HG02759 (cell line): ENCODE data around the gene TMEM97.
A peak's percentile ranks its signal among the peaks of the same experiment; 100 is the strongest.
"Not testable (repeated sequence)": the region's sequence is repeated elsewhere in the genome, so short reads cannot be mapped to it uniquely, and the experiment has no call there.

Experiments used
- ATAC-seq: cut with Tn5 transposase; IDR thresholded peaks from one replicate; pipeline ENCODE4 v1.9.1; 2021; ENCODE audit warnings: mild to moderate bottlenecking, moderate library complexity; ENCODE audit not compliant: unreplicated experiment

TMEM97 gene

DNA sequence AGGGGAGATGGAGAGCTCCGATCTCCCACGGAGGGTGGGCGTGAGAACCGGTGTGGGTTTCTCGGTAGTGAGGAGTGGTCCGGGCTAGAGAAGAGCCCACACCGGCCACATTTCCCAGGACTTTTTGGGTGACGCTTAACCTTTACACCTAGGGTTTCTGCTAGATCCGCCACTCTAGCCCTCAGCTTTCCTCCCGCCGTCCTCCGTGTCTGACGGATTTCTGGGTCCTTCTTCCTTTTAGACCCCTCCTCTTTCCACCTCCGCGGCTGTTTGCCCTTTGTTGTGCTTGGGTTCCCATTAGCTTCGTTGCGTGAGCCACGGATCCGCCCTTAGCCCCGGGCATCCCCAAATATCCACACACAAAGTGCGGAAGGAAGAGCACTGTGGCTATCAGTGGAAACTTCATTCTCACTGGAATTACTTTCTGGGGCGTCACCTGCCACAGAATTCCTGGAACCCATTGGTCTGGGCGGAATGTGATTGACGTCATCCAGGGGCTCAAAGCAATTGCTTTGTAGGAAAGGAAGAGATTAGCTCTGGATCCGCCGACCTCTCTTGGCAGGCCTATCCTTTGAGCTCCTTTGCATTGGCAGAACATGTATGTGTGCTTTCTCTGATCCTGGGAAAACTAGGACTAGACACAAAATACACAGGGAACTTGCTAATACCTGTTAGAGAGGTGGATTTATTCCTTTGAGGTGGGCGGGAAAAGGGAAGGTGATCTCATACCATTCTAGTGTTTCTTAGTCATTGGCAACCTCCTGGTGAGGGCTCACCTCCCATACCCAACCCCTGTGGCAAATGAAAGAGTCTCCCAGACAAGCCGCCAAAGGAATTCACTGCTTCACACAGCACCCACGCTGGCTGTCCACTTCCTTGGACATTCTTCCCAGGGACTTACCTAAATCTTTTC lies 17.2 kb downstream of the TMEM97 start:
- no peak for ATAC-seq

DNA sequence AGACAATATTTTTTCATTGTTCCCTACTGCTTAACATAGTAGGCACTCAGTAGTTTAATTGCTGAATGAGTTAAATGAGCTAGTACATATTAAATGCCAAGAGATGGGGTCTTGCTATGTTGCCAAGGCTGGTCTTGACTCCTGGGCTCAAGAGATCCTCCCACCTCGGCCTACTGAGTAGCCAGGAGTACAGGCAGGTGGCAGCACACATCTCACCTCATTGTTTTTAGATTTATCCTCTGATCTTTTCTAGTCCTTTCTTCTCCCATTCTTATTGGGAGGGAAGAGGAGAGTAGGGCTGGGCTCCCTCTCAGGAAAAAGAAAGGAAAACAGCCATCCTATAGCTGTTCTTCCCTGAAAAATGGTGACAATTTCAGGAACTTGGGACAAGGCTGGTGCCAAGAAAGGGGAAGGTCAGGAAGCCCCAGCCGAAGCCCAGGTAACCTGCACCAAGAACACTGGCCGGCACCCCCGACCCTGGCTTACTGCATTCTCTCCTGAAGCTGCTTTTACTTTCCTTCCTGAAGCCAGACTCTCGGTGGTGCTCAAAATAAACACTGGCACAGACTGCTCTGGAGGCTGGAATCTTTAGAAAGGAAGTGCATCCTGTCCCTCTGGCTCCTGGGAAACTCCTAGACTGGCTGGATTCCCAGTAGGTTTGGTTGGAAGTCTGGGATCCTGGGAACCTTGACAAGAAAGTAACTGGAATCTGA lies 19.2 kb downstream of the TMEM97 start:
- ATAC-seq: no peak

DNA sequence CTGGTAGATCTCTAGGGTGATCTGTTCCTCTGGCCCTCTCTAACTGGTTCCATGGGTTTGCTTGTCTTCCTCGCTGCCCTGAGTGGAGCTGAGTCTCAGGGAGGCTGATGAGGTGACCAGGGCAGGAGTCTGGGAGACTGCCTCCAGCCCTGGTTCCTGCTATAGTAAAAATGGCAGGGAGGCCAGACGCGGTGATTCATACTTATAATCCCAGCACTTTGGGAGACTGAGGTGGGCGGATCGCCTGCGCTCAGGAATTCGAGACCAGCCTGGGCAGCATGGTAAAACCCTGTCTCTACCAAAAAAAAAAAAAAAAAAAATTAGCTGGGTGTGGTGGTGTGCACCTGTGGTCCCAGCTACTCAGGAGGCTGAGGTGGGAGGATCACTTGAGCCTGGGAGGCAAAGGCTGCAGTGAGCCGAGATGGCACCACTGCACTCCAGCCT lies 19.8 kb downstream of the TMEM97 start:
- not testable (repeated sequence) for ATAC-seq

DNA sequence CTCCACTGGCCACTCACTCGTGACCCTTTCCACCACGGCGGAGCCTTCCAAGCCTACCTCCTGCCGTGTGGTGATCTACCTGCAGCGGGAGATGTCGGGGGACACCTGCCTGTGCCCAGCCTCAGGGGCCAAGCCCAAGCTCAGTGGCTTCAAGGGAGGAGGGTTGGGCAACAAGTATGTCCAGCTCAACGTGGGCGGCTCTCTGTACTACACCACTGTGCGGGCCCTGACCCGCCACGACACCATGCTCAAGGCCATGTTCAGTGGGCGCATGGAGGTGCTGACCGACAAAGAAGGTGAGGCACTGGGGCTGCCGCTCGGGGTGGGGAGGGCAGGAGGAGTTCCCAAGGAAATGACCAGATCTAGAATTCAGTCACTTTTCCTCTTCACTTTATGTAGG lies 20.4 kb downstream of the TMEM97 start:
- no peak for ATAC-seq

DNA sequence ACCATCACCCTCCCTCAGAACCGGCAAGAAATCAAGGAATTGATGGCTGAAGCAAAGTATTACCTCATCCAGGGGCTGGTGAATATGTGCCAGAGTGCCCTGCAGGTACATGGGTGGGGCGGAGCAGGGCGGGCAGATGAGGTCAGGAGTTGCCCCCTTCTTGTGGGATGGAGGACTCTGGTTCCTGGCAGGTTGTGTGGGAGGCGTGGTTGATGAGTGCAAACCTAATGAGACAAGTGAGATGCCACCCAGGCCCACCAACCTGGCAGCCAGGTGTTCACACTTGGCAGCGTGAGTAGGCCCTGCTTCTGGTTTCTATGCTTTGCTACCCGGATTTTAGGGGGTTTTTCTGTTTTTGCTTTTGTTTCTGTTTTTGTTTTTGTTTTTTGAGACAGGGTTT lies 21.4 kb downstream of the TMEM97 start:
- no peak for ATAC-seq

DNA sequence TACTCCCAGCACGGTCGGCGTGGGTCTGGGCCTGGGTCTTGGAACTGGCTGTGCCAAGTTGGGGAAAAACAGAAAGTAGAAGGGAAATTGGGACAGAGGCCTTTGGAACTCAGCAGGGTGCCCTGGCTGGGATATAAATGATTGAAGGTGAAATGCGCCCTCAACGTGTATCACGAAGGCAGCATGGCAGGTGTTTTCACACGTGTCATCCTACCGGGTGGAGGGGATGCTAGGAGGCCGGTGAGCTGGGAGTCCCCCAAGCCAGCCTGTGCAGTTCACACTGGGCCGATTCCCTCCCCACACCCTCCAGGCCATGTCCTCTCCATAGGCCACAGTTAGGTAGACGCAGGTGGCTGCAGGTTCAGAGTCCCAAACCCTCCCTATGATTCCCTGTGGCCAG lies 22.5 kb downstream of the TMEM97 start:
- no peak for ATAC-seq

DNA sequence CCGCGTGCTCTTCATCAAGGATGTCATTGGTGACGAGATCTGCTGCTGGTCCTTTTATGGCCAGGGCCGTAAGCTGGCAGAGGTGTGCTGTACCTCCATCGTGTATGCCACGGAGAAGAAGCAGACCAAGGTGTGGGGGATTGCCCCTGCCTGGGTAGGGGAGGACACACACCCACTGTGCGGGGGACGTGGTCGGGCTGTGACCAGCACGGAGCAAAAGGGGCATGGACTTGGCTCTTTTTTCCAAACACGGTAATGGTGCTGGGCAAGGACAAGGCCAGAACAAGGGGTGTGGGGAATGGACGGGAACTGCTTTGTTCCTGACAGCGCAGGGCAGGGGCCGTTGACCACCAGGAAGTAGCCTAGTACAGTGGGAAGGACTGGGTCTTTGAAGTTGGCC lies 23.3 kb downstream of the TMEM97 start:
- no peak for ATAC-seq

DNA sequence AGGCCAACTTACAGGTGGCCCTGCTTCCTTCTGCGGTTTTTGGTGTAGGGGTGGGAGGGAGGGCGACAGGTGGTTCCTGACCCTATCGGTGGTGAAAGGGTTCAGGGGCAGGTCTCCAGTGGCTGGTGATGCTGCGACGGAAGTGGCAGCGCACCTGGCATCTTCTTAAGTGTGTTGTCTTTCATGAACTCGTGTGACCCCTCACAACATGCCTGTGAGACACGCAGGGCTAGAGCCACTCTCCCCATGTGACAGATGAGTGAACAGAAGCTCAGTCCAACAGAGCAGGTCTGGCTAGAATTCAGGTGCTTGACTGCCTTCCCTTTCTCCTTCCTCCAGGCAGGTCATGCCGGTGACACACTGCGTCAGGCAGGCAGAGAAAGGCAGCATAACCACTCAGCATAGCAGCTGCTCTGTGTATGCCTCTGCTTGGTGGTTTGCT lies 24.5 kb downstream of the TMEM97 start:
- ATAC-seq: no peak

DNA sequence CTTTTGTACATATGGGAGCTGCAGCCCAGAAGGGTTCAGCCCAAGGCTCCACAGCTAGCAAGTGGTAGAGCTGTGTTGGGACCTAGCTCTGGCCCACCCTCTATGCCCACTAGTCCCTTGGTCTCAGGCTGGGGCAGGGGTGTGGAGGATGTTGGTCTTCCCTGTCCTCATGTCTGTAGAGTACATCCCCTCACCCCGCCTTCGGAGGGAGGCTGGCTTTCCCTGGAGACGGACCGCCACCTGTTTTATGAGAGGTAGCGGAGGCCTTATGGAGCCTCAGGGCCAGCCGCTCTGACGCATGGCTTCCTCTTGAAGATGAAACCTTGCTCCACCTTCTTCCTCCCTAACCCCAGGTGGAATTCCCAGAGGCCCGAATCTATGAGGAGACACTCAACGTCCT lies 25.0 kb downstream of the TMEM97 start:
- no peak for ATAC-seq

DNA sequence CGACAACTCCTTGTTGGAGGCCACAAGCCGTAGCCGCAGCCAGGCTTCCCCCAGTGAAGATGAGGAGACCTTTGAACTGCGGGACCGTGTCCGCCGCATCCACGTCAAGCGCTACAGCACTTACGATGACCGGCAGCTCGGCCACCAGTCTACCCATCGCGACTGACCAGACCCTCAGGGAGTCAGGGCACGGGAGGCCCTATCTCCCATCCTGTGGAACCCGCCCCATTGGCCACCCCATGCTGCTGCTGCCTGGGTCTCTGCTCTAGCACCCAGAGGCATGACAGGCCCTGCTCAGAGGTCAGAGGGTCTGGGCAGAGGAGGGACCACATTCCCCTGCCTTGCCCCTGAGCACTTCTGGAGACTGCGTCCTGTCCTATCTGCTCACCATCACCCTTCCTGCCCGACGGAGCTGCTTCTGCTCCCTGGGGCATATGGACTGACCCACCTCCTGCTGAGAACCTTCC lies 25.5 kb downstream of the TMEM97 start:
- no peak for ATAC-seq

DNA sequence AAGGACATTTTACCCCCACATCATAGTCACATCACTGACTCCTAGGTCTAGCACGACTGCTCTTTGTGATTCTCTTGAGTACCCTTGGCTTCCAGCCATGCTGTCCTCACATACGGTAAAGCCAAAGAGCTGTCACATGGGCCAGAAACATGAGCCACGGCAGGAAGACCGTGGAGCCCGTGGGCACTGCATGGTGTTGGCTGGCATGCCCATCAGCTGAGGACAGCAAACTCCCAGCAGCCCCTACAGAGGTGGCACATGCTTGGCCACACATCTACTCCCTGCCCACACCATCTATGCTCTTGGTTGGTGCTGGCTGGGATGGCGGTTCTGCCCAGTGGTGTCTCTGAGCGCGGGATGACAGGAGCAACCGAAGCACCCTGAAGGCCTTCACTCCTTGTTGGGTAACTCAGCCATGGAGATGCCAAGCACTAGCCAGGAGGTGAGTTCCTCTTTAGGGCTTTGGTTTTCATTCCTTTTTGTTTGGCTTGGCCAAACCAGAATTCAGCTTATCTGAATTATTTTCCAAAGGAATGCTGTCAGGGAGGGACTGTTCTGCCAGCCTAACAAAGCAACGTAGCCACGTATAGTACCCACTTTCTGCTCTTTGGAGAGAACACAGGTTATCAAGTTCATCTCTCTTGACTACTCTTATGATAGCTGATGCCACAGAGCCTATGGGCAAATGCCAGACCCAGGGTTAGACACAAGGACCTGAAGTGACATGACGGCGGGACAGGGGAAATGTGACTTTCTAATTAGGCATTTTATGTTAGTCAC lies 26.6 kb downstream of the TMEM97 start:
- no peak for ATAC-seq

DNA sequence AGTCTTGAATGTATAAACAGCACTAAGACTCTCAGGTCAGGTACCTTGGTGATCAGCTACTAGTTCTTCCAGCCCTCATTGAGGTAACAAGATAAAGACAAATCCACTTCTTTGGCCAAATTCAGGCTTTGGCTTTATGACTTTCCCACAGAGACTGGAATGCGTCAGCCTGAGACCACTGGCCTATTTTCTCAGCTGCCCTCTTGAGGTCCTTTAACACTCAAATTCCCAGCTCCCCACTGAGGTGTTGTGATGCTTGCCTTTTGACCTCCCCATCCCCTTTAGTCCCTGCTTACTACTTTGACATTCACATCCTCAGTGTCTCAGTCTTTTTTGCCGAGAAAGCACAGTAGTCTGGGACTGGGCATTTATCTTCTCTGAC lies 27.2 kb downstream of the TMEM97 start:
- ATAC-seq: no peak

DNA sequence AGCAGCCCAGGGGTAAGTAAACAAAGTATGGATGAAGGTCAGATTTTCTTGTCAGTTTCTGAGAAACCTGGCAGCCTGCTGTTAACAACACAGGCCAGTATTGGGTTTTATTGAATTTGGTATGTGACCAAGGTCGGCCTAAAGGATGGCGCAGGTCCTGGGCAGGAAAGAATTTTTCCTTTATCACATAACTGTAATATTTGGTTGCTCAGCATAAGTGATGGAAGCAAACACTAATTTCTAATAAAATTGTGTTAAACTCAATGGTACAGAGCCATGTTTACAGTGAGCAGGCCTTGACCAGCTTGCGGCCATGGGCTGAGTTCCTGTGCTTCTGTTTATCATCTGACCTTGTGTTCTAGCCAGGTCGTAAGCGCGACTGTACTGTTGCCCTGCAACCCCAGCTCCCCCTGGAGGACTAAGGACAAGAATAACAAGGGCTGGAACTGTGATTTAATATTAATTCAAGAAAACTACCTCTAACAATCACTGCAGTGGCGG lies 27.8 kb downstream of the TMEM97 start:
- ATAC-seq: no peak

DNA sequence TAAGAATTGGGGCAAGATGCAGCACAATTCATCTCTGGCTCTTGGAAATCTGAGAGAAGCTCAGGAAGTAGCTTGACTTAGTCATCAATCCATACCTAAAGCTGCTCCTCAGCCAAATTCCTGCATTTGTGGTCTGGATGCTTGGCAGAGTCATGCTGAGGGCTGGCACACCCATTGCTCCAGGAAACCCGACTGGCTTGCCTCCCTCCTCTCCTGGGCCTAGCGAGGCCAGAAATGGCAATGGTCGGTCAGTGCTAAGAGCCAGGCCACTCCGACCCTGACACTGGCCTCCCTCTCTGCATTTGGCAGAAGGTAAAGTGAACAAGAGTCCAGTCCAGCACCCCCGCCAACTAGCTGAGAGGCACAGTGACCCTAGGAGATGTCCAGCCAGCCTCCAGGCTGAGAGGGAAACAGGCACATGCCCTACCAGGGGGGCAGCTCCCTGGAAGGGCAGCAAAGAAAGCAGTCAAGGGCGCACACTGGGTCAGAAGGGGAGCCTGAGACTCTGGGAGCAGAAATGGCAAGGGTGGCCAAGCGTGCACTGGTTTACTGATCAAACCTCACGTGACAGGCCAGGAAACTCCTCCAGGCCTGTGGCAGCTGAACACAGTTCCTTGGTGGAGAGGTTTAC lies 28.4 kb downstream of the TMEM97 start:
- ATAC-seq: no peak

DNA sequence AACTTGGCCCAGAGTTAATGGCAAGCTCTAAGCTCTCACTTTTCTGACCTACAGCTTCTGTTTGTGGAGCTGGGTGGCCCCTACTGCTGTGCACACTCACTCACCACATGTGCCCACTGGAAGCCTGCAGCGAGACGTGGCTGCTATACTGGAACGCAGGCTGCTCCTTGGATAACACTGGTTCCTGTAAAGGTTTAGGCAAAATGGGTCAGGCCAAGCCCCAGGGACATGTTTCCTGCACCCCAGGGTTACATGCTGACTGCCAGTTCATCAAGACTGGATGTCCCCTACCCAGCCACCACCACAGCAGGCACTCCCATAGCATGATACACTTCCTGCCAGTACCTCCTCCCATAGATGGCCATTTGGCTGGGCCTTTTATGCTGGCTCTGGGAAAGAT lies 30.0 kb downstream of the TMEM97 start:
- no peak for ATAC-seq

DNA sequence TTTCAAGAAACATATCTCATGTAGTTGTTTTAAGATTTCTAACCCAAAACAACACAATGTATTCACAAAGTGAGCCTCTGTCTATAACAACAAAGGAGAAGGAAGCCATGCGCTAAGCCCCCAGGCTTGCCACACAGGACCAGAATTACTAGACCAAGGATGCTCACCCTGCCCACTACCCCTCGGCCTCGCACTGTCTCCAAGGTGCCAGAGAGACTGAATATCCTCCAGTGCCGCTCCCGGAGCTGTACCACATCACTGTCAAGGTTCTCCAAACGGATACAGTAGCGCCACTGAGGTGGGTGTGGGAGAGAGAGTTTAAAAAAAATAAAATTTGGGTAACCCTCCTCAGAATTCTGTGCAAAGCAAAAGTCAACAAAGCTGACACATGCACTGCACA lies 31.3 kb downstream of the TMEM97 start:
- no peak for ATAC-seq

DNA sequence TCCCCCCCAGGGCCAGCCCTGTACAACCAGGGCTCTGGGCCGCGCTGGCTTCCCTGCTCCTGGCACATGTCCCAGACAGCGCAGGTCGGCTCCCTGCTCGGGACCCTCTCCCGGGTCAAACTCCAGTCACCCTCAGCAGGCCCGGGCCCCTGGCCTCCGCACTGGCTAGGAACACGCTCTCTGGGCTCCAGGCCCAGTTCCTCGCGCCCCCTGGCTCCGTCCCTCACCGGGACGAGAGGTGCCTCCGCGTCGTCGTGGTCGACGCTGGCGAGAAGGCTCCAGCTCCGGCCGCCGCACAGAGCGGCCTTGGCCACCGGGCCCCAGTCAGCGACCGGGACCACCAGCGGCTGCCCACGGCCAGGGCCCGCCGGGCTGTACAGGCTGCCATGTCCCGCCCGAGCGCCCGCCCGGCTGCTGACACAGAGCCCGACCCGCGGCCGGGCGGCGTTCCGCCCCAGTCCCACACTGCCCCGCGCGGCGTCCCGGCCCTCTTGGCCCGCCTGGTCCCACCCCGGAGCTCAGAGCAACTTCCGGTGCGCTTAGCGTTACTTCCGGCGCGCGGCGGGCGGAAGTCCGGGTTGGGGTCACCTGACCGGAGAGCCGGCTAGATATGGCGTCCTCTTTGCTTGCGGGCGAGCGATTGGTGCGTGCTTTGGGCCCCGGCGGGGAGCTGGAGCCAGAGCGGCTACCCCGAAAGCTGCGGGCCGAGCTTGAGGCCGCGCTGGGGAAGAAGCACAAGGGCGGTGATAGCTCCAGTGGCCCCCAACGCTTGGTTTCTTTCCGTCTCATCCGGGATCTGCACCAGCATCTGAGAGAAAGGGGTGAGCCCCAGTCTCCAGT lies 38.3 kb downstream of the TMEM97 start, which contains the start of gene POLDIP2:
Gene POLDIP2 (minus strand): TSS at position 467 of the 840 bp plus-strand sequence. CDS start 79 bp downstream, at position 388.
- ATAC-seq: peak; percentile 99

DNA sequence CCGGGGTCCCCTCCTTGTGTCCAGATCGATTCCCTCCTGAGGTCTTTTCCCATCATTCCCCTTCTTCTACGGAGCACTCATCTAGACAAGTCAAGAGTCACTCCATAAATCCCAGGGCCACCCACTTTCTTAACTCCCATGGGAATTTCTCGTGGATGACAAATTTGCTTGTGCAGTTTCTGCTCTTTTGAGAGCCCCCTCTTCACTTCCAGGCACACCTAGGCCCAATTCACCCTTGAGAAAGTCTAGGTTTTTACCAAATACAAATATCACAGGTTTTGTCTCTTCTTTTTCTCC lies 38.8 kb downstream of the TMEM97 start:
- ATAC-seq: no peak

DNA sequence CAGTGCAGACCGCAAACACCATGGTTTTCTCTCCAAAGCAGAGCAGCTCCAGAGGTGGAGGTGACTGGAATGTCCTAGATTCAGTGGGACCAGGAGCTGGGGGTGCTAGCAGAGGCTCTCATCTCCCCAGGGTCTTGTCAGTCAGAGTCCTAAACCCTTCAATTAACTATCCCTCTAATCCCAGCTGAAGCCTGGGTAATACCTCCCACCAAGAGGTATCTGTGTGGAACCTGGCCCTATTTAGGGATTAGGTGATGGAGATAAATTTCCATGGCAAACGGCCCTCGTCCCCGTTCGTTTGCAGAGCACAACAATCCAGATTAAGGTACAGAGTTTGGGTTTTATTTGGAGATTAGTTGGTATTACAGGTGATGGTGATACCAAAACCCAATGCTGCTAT lies 44.2 kb downstream of the TMEM97 start:
- ATAC-seq: no peak
